Measurements from ENCODE around the gene KIAA0825. TPM values are rescaled to one million over a fixed set of nuclear protein-coding genes. Genes with fewer than 3 reads are reported as not detected.
"Not testable (repeated sequence)": the region's sequence is repeated elsewhere in the genome, so short reads cannot be mapped to it uniquely, and the experiment has no call there.

Gene KIAA0825
- total and polyA plus RNA-seq, 8 donors: 5.1 to 6.9 (median 6.5) TPM

GRCh38 chr5:94181895-94182294, 436.5 kb downstream of the KIAA0825 start:
- no peak for TF ChIP-seq CTCF (IDR thresholded peaks at IDR 0.05)
- DNase-seq (peak in 2 of 4 donors; percentile 32 to 63), ATAC-seq (no peak)
- Histone ChIP-seq H3K27ac (no peak overlapping the region), H3K9me3 (no peaks in the 10 kb centered on the region), H3K4me3 (no peak overlapping the region), H3K27me3 (no peaks in the 10 kb centered on the region), H3K36me3 (no peaks in the 10 kb centered on the region), H3K4me1 (no peaks in the 10 kb centered on the region)
- intact Hi-C loops (cut with DNase I): no loop called here

GRCh38 chr5:94180761-94181160, 437.6 kb downstream of the KIAA0825 start:
- no peaks in the 10 kb centered on the region for H3K36me3 ChIP-seq
- H3K27me3 ChIP-seq: no peaks in the 10 kb centered on the region
- H3K9me3 ChIP-seq: no peaks in the 10 kb centered on the region
- H3K4me3 ChIP-seq: no peak overlapping the region
- DNase-seq: no peak
- no peak for ATAC-seq
- H3K4me1 ChIP-seq: no peaks in the 10 kb centered on the region
- intact Hi-C loops (cut with DNase I): no loop called here
- no peak for TF ChIP-seq CTCF (IDR thresholded peaks at IDR 0.05)
- no peak overlapping the region for H3K27ac ChIP-seq

GRCh38 chr5:94175912-94176311, 442.5 kb downstream of the KIAA0825 start:
- ATAC-seq: no peak
- H3K36me3 ChIP-seq: no peaks in the 10 kb centered on the region
- no peaks in the 10 kb centered on the region for H3K27me3 ChIP-seq
- TF ChIP-seq CTCF (IDR thresholded peaks at IDR 0.05): no peak
- no peak overlapping the region for H3K4me3 ChIP-seq
- H3K27ac ChIP-seq: no peak overlapping the region
- H3K4me1 ChIP-seq: no peaks in the 10 kb centered on the region
- H3K9me3 ChIP-seq: no peaks in the 10 kb centered on the region
- intact Hi-C loops (cut with DNase I): no loop called here
- no peak for DNase-seq

- no peaks in the 10 kb centered on the region for H3K27me3 ChIP-seq
- no peaks in the 10 kb centered on the region for H3K9me3 ChIP-seq
- no peak overlapping the region for H3K4me3 ChIP-seq
- DNase-seq: no peak
- no peaks in the 10 kb centered on the region for H3K36me3 ChIP-seq
- no peak for TF ChIP-seq CTCF (IDR thresholded peaks at IDR 0.05)
- intact Hi-C loops (cut with DNase I): no loop called here
- H3K27ac ChIP-seq: no peak overlapping the region
- no peaks in the 10 kb centered on the region for H3K4me1 ChIP-seq
- no peak for ATAC-seq
Measured at GRCh38 chr5:94174748-94175411, 443.5 kb downstream of the KIAA0825 start.

- intact Hi-C loops (cut with DNase I): no loop called here
- H3K27ac ChIP-seq: no peak overlapping the region
- no peak for TF ChIP-seq CTCF (IDR thresholded peaks at IDR 0.05)
Measured at GRCh38 chr5:94173100-94173499, 445.3 kb downstream of the KIAA0825 start.

GRCh38 chr5:94171070-94171469, 447.3 kb downstream of the KIAA0825 start:
- H3K4me3 ChIP-seq; H3K4me1 ChIP-seq; H3K9me3 ChIP-seq; H3K36me3 ChIP-seq; ATAC-seq; intact Hi-C loops (cut with DNase I); DNase-seq; H3K27me3 ChIP-seq; H3K27ac ChIP-seq: not testable (repeated sequence)

More at GRCh38 chr5:94173100-94173499, 445.3 kb downstream of the KIAA0825 start:
- H3K36me3 ChIP-seq: no peaks in the 10 kb centered on the region
- H3K9me3 ChIP-seq: no peaks in the 10 kb centered on the region
- DNase-seq: no peak
- no peak overlapping the region for H3K4me3 ChIP-seq
- ATAC-seq: no peak
- H3K4me1 ChIP-seq: no peaks in the 10 kb centered on the region
- no peaks in the 10 kb centered on the region for H3K27me3 ChIP-seq

GRCh38 chr5:94170158-94170557, 448.2 kb downstream of the KIAA0825 start:
- DNase-seq; H3K4me1 ChIP-seq; H3K27ac ChIP-seq; H3K9me3 ChIP-seq; intact Hi-C loops (cut with DNase I); ATAC-seq; H3K27me3 ChIP-seq; H3K4me3 ChIP-seq; H3K36me3 ChIP-seq: not testable (repeated sequence)
